ENCODE measurements around the gene TRABD2B. TPM values are rescaled to one million over a fixed set of nuclear protein-coding genes. Genes with fewer than 3 reads are reported as not detected.

The TRABD2B gene
- total RNA-seq, 1 donor from 2014 or later, result 6.8 TPM

DNA sequence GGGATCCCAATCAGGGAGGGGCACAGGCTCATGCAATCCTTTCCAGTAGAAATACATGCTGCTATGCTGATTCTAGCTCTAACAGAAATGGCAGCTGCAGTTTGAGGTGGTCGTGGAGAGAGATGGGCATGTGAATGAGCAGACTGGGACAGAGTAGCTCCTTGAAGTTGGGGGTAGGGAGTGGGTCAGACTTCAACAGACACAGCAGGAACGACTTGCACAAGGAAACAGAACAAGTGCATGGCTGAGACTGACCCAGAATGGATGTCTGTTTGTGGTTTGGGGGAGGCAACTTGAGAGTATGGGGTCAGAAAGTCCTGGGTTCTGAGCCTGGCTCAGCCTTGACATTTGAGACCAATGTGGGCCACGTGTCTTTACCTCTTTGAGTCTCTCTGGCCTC lies 25.1 kb upstream of the TRABD2B start:
- DNase-seq (ENCODE audit: low read depth), result no peak

DNA sequence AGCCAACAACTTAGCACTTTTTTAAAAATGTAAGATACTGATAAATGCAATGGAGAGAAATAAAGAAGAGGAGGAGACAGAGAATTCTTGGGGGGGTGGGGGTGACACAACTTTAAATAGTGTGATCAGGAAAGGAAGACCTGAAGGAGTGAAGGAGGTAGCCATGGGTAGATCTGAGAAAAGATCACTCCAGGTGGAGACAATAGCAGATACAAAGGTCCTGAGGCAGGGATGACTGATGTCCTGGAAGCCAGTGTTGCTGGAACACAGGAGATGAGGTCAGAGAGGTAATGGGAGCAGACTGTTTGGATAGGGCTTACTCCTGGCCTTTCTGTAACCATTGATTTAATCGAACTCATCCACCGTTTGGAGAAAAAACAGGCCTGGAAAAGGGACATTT lies 24.6 kb upstream of the TRABD2B start:
- no peak for DNase-seq (ENCODE audit: low read depth)

DNA sequence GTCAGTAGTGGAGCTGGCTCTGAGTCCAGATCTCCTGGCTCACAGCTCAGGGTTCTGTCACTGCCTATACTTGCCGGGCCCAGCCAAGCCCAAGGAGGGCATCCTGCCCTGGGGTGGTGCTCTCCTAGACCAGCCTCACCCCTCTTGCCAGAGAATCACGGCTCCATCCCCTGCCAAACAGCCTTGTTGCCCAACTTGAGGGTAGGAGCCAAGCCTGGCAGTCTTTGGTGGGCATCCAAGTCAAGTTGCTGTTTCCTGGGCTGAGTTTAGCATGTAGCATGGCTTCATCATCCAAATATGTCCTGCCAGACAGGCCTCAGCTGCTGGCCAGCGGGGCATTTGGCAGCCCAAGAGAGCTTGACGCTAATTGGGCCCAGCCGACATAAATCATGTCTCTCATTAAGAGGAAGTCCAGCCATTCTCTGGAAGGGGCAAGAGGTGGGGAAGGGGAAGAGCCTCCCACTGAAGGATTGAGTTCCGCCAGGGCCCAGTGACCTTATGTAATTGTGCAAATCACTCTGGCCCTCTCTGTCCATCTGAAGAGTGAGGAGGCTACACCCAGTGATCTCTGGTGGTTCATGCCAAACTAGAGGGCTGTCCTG lies 22.6 kb upstream of the TRABD2B start:
- DNase-seq (ENCODE audit: low read depth), result no peak

DNA sequence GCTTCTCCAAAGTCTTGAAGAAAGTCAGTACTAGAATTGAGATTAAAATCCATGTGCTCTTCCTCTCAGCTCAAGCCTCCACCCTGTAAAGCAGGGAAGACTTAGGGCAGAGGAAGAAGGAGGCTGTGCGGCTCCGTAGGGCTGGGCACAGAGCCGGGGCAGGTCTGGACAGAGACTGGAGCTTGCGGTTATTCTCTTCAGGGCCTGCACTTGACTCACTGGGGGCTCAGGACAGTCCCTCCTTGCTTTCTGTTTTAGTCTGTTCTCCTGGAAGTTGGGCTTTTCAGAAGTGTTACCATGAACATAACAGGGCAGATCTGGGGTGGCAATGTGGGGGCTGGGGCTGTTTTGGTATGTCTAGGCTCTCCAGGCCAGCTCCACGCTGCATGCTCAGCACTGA lies 21.6 kb upstream of the TRABD2B start:
- DNase-seq (ENCODE audit: low read depth), result no peak

DNA sequence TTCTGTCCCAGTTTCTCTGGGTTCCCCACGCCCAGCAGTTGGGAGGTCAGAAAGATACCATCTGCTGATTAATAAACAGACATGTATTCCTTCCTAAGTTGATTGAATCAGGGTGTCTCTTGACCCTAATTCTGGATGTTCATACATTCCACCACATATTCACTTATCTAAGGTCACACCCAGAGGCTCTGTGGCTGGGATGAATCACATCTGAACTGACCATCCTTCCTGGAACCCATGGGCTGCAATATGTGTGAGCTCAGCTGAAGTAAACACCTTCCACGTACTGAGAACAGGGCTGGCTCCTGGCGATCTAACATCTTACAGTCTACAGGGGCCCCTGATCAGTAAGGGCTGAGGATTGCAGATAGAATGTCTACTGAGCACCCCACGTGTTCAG lies 20.5 kb upstream of the TRABD2B start:
- peak; percentile 68 for DNase-seq (ENCODE audit: low read depth)

DNA sequence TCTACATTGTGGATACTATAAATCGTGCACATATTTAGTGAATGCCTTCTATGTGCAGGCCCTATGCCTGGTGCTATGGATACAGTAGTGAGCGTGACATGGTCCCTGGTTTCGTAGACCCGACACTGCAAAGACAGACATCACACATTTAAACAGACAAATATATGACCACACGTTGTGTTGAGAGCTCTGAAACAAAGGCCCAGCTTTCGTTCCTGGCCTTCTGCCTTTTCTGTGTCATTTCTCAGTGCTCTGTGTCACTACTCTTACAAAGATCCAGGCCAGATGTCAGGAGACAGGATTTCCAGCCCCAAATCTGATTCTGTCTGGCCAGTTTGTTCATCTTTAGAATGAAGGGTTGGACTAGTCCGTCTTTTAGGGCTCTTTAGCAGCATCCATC lies 19.3 kb upstream of the TRABD2B start:
- DNase-seq (ENCODE audit: low read depth), result no peak

DNA sequence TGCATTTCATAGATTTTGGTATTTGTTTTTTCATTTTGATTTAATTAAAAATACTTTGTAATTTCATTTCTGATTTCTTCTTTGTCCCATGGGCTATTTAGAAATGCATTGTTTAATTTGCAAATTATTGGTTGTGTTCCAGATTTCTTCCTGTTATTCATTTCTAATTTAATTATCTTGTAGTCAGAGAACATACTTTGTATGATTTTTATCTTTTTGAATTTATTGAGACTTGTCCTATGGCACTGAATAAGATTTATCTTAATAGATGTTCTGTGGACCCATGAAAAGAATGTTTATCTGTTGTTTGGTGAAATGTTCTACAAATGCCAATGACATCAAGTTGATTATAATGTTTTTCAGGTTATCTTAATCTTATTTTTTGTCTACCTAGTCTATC lies 16.1 kb upstream of the TRABD2B start:
- no peak for DNase-seq (ENCODE audit: low read depth)

DNA sequence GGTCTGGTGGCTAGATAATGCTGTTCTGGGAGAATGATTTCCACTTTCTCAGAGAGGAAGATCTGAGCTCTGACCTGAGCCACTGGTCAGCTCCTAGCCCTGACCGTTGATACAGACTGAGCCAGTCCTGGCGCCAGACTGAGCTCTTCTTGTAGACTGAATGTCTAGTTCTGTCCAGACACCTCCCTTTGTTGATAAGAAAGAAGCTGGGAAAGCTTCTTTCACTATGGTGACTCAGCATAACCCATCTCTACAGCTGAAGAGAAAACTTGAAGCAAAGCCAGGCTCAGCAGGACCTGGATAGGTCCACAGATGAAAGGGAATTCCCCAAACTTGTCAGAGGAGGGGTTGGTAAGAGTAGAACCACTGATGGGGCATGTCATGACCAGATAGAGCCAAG lies 9.9 kb upstream of the TRABD2B start:
- peak; percentile 72 for DNase-seq (ENCODE audit: low read depth)

DNA sequence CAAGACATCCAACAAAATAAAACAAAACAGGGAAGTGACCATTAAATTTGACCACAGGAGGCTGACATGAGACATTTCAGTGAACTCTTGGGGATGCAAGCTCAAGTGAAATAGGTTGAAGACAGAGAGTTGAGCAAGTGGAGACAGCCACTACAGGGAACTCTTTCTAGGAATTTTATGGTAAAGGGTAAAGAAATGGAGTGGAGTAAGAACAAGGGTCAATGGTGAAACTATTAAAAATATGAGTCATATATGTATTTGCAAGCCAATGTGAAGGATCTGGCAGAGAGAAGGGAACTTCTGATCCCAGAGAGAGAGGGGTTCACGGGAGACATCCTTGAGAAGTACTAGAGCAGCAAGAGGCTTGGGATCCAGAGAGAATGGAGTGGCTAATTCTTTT lies 9.1 kb upstream of the TRABD2B start:
- no peak for DNase-seq (ENCODE audit: low read depth)

DNA sequence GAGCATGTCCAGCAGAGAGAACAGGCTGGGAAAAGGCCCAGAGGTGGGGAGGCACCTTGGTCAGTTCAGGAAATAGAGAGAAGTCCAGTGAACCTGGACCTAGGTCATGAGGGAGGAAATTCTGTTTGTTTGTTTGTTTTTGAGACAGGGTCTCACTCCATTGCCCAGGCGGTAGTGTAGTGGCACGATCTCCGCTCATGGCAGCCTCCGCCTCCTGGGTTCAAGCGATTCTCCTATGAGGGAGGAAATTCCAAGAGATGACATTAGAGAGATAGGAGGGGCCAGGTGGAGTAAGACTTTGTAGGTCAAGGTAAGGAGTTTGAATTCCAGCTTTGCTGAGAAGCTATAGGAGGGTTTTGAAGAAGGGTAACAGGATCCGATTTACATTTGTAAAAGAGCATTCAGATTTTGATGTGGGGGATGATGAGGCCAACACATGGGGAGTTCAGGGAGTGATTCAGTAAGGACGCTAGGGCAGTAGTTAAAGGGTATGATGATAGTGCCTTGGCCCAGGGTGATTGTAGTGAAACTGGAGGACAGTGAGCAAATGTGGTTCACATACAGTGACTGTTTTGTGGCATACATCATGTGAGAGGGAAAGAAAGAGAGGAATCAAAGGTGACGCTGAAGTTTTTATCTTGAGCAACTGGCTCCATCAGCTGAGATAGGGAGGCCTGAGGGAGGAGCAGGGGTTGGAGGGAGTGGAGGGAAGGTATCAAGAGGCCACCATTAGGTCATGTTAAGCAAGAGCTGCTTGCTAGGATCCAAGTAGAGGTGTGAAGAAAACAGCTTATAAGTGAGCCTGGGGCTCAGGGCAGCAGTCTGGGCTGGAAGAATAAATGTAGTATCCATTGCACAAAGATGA lies 8.3 kb upstream of the TRABD2B start:
- no peak for DNase-seq (ENCODE audit: low read depth)

DNA sequence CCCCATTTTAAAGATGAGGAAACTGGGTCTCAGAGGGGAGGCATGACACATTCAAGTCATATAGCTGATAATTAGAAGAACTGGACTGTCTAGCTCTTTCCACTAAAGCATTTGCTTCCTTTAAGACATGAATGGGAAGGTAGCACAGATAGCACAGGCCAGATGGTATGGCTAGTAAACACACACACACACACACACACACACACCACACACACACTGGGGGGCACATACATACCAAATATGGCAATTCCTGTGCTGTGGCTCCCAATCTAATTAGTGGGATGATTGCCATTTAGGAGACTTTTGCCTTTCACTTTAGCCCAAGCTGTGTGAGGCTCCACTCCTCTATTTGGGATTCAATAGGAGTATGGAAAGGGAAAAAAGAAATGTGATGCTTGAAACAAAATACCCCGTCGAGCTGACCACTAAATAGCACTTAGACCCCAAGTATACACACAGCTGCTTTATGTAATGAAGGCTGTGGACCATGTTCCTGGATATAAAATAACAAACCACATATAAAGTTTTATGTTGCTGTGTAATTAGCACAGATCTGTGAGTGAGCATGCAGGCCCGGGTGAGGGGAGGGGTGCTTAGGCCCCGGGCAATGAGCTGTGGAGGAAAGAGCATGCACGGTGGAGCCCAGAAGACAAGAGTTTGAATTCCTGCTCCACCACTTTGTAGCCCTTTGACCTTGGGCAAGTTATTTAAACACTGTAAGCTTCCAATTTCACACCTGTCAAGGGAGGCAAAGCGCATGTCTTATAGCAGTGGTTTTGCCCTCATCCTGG lies 6.8 kb upstream of the TRABD2B start:
- peak; percentile 89 for DNase-seq (ENCODE audit: low read depth)

DNA sequence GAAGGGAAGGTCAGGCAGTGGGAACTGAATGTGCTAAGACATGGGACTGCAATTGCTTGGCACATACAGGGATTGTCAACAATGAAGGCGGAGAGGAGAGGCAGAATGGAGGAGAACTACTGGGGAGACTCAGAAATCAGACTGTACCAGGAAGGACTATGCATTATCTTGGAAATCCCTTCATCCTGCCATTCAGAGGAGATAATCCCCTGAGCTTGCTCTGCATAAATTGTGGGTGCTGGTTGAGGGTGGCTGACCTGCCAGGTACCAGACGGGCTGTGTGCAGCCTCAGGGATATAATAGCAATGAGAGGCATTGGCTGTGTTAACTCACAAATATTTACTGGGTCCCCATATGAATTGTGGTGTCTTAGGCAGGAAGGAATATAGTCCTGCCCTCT lies 5.0 kb upstream of the TRABD2B start:
- no peak for DNase-seq (ENCODE audit: low read depth)

DNA sequence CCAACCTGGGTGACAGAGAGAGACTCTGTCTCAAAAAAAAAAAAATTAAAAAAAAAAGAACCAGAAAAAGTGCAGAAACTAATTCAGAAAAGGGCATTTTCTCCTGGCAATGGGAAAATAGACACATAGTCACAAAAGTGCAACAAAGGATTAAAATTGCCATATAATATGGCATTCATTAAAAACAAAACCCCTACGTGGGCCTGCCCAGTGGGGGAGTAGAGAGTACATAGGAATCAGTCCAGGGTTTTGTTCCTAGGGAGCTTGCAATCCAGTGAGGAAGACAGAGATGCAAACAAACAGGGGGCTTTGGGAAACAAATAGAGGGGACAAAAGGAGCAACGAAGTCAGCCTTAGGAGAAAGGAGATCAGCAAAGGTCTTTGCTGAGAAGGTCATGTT lies 4.5 kb upstream of the TRABD2B start:
- no peak for DNase-seq (ENCODE audit: low read depth)

DNA sequence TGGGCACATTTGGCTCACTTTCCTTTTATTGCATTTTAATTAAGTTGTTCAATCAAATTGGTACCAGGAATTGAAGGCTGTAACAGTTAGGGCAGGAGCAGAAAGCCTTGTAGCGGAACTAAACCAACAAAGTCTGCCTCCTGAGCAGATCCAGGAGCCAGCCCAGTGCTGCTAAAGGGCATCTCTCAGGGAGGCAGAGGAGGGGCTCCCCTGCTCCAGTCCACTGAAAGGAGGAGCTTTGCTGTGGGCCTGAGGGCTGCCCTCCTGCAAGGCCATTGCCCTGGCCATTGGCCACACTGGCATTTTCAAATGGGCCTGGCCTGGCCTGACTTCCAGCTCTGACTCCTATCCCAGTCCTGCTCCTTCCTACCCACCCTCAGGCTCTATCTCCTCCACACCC lies 3.7 kb upstream of the TRABD2B start:
- DNase-seq (ENCODE audit: low read depth), result peak; percentile 81

DNA sequence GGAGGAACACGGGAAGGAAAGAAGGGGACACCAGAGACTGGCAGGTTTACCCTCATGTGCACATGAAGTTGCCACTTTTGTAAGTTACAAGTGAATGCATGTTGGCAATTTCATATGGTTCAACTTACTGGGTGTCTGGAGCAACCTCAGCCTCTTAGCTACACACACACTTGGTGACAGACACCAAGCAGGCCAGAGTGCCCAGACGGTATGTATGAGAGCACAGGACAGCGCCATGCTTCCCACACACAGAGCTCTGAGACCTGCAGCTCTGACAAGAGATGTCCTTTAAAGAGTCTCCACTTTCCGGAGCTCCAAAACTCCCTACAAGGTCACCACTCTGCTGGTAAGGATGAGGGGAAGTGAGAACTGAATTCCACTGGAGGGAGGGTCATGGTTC lies 1.9 kb upstream of the TRABD2B start:
- no peak for DNase-seq (ENCODE audit: low read depth)

DNA sequence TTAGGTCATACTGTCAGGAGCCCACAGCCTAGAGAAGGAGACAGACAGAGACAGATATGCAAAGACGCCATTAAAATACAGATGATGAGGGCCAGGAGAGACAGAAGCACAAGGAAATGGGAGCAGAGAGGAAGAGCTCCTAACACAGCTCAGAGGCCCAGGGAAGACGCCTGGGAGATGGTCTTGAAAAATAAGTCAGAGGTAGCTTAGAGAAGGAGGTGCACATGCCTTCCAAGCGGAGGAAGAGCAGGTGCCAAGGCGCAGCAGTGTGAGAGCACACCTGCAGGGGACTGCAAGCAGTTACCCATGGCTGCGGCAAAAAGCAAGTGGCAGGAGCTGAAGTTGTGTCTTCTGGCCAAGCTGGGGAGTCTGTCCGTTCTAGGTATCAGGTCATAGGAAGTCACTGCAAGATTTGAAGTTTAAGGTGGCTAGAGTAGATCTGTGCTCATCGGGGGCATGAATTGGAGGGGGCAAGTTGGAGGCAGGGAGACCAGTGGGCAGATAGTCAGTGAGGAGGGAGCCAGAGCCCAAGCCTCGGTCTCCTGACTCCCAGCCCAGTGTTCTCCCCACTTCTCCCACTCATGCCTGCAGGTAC lies 1.3 kb upstream of the TRABD2B start:
- DNase-seq (ENCODE audit: low read depth), result no peak

DNA sequence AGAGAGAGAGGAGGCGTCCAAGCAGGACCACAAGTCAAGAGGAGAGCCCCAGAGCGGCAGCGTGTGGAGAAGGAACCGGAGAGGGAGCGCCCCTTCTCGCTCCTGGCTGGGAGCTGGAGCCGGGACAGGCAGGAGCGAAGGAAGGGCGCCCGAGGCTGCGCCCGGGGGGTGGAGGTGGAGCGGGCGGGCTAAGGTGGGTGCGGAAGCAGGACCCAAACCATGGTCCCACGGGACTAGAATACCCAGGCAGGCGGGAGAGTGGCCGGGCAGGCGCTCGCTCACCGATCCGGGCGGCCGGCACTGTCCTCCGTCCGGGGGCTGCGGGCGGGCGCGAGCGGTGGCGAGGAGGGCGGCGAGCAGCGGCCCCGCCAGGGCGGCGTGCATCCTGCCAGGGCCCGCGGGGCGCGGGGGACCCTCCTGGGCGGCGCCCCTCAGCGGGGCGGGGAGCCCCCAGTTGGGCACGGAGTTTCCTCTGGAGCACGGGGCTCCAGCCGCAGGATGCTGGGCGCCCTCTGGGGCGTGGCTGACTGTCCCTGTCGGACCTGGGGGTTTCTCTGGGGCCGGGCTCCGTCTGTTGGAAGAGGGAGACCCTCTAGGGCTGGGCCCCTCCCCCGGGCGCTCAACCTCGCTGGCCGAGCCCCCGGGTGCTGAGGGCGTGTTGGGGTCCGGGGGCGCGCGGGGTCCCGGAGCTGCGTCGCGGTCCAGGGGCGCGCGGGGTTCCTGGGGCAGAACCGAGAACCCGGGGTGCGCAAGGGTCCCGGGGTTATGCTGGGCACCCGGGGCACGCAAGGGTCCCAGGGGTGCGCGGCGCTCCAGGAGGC lies 569 bp downstream of the TRABD2B start:
- DNase-seq (ENCODE audit: low read depth), result no peak

DNA sequence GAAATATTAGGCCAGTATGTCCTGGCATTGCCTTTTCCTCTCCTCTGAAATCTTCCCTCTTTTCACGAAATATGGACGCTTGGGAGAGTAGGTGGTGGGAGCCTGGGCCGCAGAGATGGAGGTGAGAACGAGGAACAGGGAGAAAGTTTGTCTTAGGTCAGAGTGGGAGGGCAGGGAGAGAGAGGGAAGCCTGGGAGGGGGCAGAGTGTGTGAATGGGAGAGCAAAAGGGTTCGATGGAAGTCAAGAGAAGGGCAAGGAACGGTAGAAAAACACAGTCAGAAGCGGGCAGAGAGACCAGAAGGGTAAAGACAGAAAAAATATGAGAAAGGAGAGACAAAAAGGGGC lies 1.2 kb downstream of the TRABD2B start:
- DNase-seq (ENCODE audit: low read depth), result no peak

DNA sequence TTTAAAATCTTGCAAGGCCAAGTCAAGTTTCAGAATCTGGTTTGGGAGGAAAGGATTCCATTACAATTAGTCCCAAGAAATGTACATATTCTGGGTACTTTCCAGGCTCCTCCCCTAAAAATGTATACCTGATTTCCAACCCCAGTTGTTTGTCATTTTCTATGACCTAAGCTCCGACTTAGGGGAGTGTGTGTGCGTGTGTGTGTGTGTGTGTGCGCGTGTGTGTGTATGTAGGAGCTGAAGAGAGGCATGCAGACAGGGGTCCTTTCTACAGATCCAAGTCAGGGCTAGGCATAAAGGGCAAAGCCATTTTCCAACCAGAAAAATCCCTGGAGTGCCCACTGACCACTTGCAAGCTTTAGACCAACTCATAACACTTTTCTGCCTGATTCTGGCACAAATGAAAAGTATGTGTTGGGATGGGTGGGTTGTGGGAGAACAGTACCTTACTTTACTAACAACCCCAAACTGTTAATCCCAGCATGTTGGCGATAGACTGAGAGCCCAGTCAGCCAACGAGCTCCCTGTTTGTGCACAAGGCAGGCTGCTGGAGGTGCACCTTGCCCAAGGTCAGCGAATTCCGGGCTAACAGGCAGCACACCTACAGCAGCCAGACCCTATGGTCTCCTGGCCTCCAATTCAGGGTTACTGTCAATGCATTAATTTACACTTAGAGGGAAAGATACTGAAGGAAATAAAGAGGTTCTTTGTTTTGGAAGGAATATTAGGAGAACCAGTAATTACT lies 1.7 kb downstream of the TRABD2B start:
- DNase-seq (ENCODE audit: low read depth), result no peak

DNA sequence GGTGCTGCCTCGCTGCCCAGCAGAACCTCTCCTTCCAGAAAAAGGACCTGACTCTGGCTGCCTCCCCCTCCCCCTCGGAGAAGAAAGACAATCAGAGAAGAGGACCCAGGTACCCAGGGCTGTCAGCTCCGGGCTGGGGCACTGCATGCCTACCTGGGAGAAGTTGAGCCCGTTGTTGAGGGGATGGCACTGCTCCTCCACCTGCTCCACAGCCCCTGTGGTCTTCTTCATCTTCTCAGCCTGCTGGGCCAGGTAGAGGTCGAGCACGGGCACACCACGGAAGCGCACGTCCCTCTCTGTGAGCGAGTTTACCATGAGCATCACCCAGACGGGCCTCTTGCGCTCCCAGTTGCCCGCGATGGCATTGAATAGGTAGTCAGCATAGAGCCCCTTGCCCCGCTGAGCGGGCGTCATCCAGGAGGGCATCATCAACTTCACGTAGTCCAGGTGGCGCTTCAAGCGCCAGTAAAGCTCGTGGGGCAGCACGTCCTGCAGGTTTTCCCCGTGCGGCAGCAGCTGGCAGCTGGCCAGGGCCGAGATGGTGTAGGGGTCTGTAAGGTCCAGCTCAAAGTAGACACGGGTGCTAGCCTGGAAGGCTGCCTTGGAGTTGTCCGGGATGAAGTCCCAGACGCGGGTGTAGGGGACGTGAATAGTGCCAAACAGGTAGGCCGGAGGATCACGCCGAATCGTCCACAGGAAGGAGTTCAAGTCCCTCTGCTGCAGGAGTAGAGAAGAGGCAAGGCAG lies 3.1 kb downstream of the TRABD2B start:
- no peak for DNase-seq (ENCODE audit: low read depth)
